ENCODE measurements around the gene USP10. TPM values are rescaled to one million over a fixed set of nuclear protein-coding genes. Genes with fewer than 3 reads are reported as not detected.
A peak's percentile ranks its signal among the peaks of the same experiment; 100 is the strongest.

Gene USP10
- polyA plus RNA-seq, 1 donor, result 53.1 TPM

- no peak for DNase-seq (ENCODE audit: low read depth)
These were observed 75.0 kb downstream of the USP10 start for GRCh38 chr16:84774810-84775209.

- no peak for DNase-seq (ENCODE audit: low read depth)
These were observed 75.5 kb downstream of the USP10 start for GRCh38 chr16:84775262-84775810.

GRCh38 chr16:84777435-84777834 is 77.6 kb downstream of the USP10 start:
- no peak for DNase-seq (ENCODE audit: low read depth)

GRCh38 chr16:84778720-84779119 is 78.9 kb downstream of the USP10 start:
- no peak for DNase-seq (ENCODE audit: low read depth)

- no peak for DNase-seq (ENCODE audit: low read depth)
These were observed 80.3 kb downstream of the USP10 start for GRCh38 chr16:84780063-84780462.

GRCh38 chr16:84780544-84781376 is 81.0 kb downstream of the USP10 start:
- DNase-seq (ENCODE audit: low read depth), result no peak

GRCh38 chr16:84782846-84783245 is 83.0 kb downstream of the USP10 start:
- no peak for DNase-seq (ENCODE audit: low read depth)

- no peak for DNase-seq (ENCODE audit: low read depth)
These were observed 86.2 kb downstream of the USP10 start for GRCh38 chr16:84785843-84786581.

- no peak for DNase-seq (ENCODE audit: low read depth)
These were observed 86.9 kb downstream of the USP10 start for GRCh38 chr16:84786605-84787262.

- DNase-seq (ENCODE audit: low read depth), result no peak
These were observed 87.4 kb downstream of the USP10 start for GRCh38 chr16:84787263-84787622.

GRCh38 chr16:84788920-84789391 is 89.2 kb downstream of the USP10 start:
- DNase-seq (ENCODE audit: low read depth), result no peak

- DNase-seq (ENCODE audit: low read depth), result no peak
These were observed 89.6 kb downstream of the USP10 start for GRCh38 chr16:84789431-84789830.

- no peak for DNase-seq (ENCODE audit: low read depth)
These were observed 90.5 kb downstream of the USP10 start for GRCh38 chr16:84790301-84790700.

GRCh38 chr16:84791088-84791487 is 91.3 kb downstream of the USP10 start:
- DNase-seq (ENCODE audit: low read depth), result no peak

GRCh38 chr16:84791501-84791900 is 91.7 kb downstream of the USP10 start:
- no peak for DNase-seq (ENCODE audit: low read depth)

GRCh38 chr16:84794186-84794585 is 94.4 kb downstream of the USP10 start:
- DNase-seq (ENCODE audit: low read depth), result no peak

GRCh38 chr16:84794626-84795025 is 94.8 kb downstream of the USP10 start:
- no peak for DNase-seq (ENCODE audit: low read depth)

- DNase-seq (ENCODE audit: low read depth), result peak; percentile 82
These were observed 95.7 kb downstream of the USP10 start for GRCh38 chr16:84795329-84796053.

- DNase-seq (ENCODE audit: low read depth), result no peak
These were observed 100.6 kb downstream of the USP10 start for GRCh38 chr16:84800158-84800978.

- DNase-seq (ENCODE audit: low read depth), result no peak
These were observed 103.3 kb downstream of the USP10 start for GRCh38 chr16:84803146-84803545.

GRCh38 chr16:84804326-84804725 is 104.5 kb downstream of the USP10 start:
- DNase-seq (ENCODE audit: low read depth), result no peak

Data from forelimb muscle (tissue), 1 donor.